HepG2 (cell line): ENCODE data around the gene RHOV. TPM values are rescaled to one million over a fixed set of nuclear protein-coding genes. Genes with fewer than 3 reads are reported as not detected.

Experiments used
- CC2D1A ChIP-seq: sonication (generic); formaldehyde crosslinking; IDR thresholded peaks from 2 replicates; pipeline ENCODE4 v1.8.1; 2023; ENCODE audit warnings: mild to moderate bottlenecking, missing genetic modification reagents
- CENPX ChIP-seq: sonication (generic); formaldehyde crosslinking; IDR thresholded peaks from 2 replicates; pipeline ENCODE4 v1.9.0; 2021; ENCODE audit warnings: mild to moderate bottlenecking, missing genetic modification reagents, moderate library complexity
- ETV6 ChIP-seq: sonication (generic); formaldehyde crosslinking; conservative IDR thresholded peaks from 2 replicates; pipeline ENCODE4 v1.4.0; 2020; ENCODE audit warnings: missing genetic modification reagents
- HMG20A ChIP-seq: IDR thresholded peaks from 2 replicates; pipeline ENCODE4 v1.6.1; 2016; ENCODE audit warnings: borderline replicate concordance
- HNRNPL ChIP-seq: fragments of 200-400 bp; formaldehyde crosslinking; IDR thresholded peaks from 2 replicates; pipeline ENCODE4 v1.6.1; 2017; ENCODE audit warnings: mild to moderate bottlenecking, low read depth, low read length
- KLF13 ChIP-seq: sonication (generic); formaldehyde crosslinking; IDR thresholded peaks from 2 replicates; pipeline ENCODE4 v1.4.0; 2020; ENCODE audit warnings: mild to moderate bottlenecking, missing genetic modification reagents
- MXI1 ChIP-seq: IDR thresholded peaks from 3 replicates; pipeline ENCODE4 v1.6.1; 2012; ENCODE audit warnings: low read depth, low read length, inconsistent platforms, borderline replicate concordance
- NFRKB ChIP-seq: fragments of 450-650 bp; IDR thresholded peaks from 2 replicates; pipeline ENCODE4 v1.6.1; 2017
- RBM22 ChIP-seq: fragments of 200-400 bp; formaldehyde crosslinking; optimal IDR thresholded peaks from 2 replicates; pipeline ENCODE3; 2017; ENCODE audit warnings: mild to moderate bottlenecking, low read length, moderate library complexity
- ZBTB38 ChIP-seq: sonication (generic); formaldehyde crosslinking; IDR thresholded peaks from 2 replicates; pipeline ENCODE4 v1.5.1; 2020; ENCODE audit warnings: mild to moderate bottlenecking, missing genetic modification reagents
- ZNF331 ChIP-seq: sonication (generic); formaldehyde crosslinking; IDR thresholded peaks from 2 replicates; pipeline ENCODE4 v1.4.0; 2020; ENCODE audit warnings: missing genetic modification reagents
- ZNF496 ChIP-seq: sonication (generic); formaldehyde crosslinking; IDR thresholded peaks from 2 replicates; pipeline ENCODE4 v1.8.1; 2023; ENCODE audit warnings: mild to moderate bottlenecking, moderate library complexity, missing genetic modification reagents; ENCODE audit not compliant: insufficient replicate concordance
- ZNF747 ChIP-seq: sonication (generic); formaldehyde crosslinking; IDR thresholded peaks from 2 replicates; pipeline ENCODE4 v1.8.1; 2023; ENCODE audit warnings: missing genetic modification reagents, mild to moderate bottlenecking, borderline replicate concordance
- ZSCAN25 ChIP-seq: sonication (generic); formaldehyde crosslinking; IDR thresholded peaks from 2 replicates; pipeline ENCODE4 v1.8.0; 2022; ENCODE audit warnings: mild to moderate bottlenecking, missing genetic modification reagents
- polyA plus RNA-seq, 8 experiments: library from polyadenylated mRNA; depleted of rRNA in 3 of 8; stranded (reverse) in 7 of 8; unstranded in 1 of 8; fragments of >200 nt; fragmentation: Illumina TruSeq in 4 of 8; extraction: Trizol in 4 of 8; gene quantifications; 2 replicates each; pipeline versions ENCODE4 v1.2.1 to v1.2.3, GENCODE V29; 2011 to 2016; ENCODE audit warnings: low read depth in 4 of 8, missing spikeins in 1 of 8, mixed read lengths in 1 of 8; ENCODE audit not compliant: insufficient read depth in 1 of 8
- total RNA-seq, 5 experiments: library from RNA; depleted of rRNA; stranded (reverse); fragments of >200 nt; fragmentation: Illumina TruSeq; extraction: Trizol; gene quantifications; 2 replicates each; pipeline ENCODE4 v1.2.3, GENCODE V29; 2016; ENCODE audit warnings: low read depth in 1 of 5
- TF ChIP-seq, protein P1 (sequence below): sonication (generic); formaldehyde crosslinking; IDR thresholded peaks from 2 replicates; pipeline ENCODE4 v1.4.0; 2020; ENCODE audit warnings: mild to moderate bottlenecking, missing genetic modification reagents, borderline replicate concordance
- TF ChIP-seq, protein P2 (sequence below): sonication (generic); formaldehyde crosslinking; IDR thresholded peaks from 2 replicates; pipeline ENCODE4 v1.4.0; 2020; ENCODE audit warnings: missing genetic modification reagents
- TF ChIP-seq, protein P3 (sequence below): sonication (generic); formaldehyde crosslinking; IDR thresholded peaks from 2 replicates; pipeline ENCODE4 v1.4.0; 2020; ENCODE audit warnings: missing genetic modification reagents
- TF ChIP-seq, protein P4 (sequence below): sonication (generic); formaldehyde crosslinking; IDR thresholded peaks from 2 replicates; pipeline ENCODE4 v1.4.0; 2020; ENCODE audit warnings: missing genetic modification reagents, borderline replicate concordance

Gene RHOV
- total and polyA plus RNA-seq, 2 of the 13 experiments (the other 11 are each of a cell fraction or from before 2014, with no cell fraction given): 0.17 to 0.18 TPM

DNA sequence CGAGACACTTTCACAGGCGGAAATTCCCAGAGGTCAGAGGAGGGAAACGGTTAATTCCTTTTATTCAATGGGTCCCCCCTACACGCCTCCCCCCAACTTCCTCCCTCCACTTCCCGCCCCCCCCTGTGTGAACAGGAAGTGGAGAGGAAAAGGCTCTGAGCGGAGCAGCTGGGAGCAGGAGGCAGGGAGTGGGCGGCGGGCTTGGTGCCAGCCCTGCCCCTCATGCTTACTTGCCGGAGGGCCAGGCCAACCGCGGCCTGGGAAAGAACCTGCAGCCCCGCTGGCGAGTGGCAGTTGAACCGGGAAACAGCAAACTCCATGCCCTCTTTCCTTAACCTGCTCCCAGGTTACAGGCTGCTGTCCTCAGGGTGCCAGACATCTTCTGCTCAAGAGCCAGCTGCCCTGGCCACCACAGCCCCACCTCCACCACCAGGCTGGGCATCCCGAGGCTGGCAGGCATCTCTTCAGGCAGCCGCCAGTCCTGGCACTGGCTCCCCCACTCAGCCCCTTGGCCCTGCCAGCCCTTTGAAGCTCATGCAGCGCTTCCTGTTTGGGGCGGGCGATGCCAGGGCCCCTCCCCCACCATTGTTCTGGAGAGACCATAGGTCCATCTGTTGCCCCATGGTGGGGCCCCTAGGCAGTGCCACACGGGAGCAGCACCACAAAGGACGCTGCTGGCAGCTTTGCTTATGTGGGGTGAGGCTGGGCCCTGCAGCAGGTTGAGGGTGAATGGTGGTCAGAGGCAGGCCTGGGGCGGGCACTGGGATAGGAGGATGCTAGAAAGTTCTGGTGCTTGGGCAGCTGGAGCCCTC is 33.2 kb upstream of the RHOV start (continued):
- TF ChIP-seq ZNF747 (CRISPR knock-in tag): no peak
- no peak for TF ChIP-seq CENPX (CRISPR knock-in tag)
- peak; percentile 100 for TF ChIP-seq ETV6 (CRISPR knock-in tag)
- no peak for TF ChIP-seq ZSCAN25
- TF ChIP-seq, protein P1, sequence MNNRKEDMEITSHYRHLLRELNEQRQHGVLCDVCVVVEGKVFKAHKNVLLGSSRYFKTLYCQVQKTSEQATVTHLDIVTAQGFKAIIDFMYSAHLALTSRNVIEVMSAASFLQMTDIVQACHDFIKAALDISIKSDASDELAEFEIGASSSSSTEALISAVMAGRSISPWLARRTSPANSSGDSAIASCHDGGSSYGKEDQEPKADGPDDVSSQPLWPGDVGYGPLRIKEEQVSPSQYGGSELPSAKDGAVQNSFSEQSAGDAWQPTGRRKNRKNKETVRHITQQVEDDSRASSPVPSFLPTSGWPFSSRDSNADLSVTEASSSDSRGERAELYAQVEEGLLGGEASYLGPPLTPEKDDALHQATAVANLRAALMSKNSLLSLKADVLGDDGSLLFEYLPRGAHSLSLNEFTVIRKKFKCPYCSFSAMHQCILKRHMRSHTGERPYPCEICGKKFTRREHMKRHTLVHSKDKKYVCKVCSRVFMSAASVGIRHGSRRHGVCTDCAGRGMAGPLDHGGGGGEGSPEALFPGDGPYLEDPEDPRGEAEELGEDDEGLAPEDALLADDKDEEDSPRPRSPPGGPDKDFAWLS (CRISPR knock-in tag): no peak
- TF ChIP-seq, protein P2, sequence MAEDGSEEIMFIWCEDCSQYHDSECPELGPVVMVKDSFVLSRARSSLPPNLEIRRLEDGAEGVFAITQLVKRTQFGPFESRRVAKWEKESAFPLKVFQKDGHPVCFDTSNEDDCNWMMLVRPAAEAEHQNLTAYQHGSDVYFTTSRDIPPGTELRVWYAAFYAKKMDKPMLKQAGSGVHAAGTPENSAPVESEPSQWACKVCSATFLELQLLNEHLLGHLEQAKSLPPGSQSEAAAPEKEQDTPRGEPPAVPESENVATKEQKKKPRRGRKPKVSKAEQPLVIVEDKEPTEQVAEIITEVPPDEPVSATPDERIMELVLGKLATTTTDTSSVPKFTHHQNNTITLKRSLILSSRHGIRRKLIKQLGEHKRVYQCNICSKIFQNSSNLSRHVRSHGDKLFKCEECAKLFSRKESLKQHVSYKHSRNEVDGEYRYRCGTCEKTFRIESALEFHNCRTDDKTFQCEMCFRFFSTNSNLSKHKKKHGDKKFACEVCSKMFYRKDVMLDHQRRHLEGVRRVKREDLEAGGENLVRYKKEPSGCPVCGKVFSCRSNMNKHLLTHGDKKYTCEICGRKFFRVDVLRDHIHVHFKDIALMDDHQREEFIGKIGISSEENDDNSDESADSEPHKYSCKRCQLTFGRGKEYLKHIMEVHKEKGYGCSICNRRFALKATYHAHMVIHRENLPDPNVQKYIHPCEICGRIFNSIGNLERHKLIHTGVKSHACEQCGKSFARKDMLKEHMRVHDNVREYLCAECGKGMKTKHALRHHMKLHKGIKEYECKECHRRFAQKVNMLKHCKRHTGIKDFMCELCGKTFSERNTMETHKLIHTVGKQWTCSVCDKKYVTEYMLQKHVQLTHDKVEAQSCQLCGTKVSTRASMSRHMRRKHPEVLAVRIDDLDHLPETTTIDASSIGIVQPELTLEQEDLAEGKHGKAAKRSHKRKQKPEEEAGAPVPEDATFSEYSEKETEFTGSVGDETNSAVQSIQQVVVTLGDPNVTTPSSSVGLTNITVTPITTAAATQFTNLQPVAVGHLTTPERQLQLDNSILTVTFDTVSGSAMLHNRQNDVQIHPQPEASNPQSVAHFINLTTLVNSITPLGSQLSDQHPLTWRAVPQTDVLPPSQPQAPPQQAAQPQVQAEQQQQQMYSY (CRISPR knock-in tag): no peak
- TF ChIP-seq, protein P3, sequence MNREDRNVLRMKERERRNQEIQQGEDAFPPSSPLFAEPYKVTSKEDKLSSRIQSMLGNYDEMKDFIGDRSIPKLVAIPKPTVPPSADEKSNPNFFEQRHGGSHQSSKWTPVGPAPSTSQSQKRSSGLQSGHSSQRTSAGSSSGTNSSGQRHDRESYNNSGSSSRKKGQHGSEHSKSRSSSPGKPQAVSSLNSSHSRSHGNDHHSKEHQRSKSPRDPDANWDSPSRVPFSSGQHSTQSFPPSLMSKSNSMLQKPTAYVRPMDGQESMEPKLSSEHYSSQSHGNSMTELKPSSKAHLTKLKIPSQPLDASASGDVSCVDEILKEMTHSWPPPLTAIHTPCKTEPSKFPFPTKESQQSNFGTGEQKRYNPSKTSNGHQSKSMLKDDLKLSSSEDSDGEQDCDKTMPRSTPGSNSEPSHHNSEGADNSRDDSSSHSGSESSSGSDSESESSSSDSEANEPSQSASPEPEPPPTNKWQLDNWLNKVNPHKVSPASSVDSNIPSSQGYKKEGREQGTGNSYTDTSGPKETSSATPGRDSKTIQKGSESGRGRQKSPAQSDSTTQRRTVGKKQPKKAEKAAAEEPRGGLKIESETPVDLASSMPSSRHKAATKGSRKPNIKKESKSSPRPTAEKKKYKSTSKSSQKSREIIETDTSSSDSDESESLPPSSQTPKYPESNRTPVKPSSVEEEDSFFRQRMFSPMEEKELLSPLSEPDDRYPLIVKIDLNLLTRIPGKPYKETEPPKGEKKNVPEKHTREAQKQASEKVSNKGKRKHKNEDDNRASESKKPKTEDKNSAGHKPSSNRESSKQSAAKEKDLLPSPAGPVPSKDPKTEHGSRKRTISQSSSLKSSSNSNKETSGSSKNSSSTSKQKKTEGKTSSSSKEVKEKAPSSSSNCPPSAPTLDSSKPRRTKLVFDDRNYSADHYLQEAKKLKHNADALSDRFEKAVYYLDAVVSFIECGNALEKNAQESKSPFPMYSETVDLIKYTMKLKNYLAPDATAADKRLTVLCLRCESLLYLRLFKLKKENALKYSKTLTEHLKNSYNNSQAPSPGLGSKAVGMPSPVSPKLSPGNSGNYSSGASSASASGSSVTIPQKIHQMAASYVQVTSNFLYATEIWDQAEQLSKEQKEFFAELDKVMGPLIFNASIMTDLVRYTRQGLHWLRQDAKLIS: no peak
- no peak for TF ChIP-seq HMG20A (CRISPR knock-in tag)
- TF ChIP-seq KLF13 (CRISPR knock-in tag): no peak
- no peak for TF ChIP-seq ZNF496 (CRISPR knock-in tag)
- TF ChIP-seq NFRKB: no peak
- TF ChIP-seq HNRNPL: peak; percentile 99
- TF ChIP-seq ZBTB38 (CRISPR knock-in tag): no peak
- TF ChIP-seq ZNF331 (CRISPR knock-in tag): no peak
- no peak for TF ChIP-seq CC2D1A (CRISPR knock-in tag)
- no peak for TF ChIP-seq RBM22
- TF ChIP-seq MXI1: no peak
- TF ChIP-seq, protein P4, sequence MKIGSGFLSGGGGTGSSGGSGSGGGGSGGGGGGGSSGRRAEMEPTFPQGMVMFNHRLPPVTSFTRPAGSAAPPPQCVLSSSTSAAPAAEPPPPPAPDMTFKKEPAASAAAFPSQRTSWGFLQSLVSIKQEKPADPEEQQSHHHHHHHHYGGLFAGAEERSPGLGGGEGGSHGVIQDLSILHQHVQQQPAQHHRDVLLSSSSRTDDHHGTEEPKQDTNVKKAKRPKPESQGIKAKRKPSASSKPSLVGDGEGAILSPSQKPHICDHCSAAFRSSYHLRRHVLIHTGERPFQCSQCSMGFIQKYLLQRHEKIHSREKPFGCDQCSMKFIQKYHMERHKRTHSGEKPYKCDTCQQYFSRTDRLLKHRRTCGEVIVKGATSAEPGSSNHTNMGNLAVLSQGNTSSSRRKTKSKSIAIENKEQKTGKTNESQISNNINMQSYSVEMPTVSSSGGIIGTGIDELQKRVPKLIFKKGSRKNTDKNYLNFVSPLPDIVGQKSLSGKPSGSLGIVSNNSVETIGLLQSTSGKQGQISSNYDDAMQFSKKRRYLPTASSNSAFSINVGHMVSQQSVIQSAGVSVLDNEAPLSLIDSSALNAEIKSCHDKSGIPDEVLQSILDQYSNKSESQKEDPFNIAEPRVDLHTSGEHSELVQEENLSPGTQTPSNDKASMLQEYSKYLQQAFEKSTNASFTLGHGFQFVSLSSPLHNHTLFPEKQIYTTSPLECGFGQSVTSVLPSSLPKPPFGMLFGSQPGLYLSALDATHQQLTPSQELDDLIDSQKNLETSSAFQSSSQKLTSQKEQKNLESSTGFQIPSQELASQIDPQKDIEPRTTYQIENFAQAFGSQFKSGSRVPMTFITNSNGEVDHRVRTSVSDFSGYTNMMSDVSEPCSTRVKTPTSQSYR: peak; percentile 85
